GM19468 (cell line): Measurements from ENCODE around the gene AADAT.
"Not testable (repeated sequence)": the region's sequence is repeated elsewhere in the genome, so short reads cannot be mapped to it uniquely, and the experiment has no call there.

ENCODE experiments used
- ATAC-seq: cut with Tn5 transposase; IDR thresholded peaks from one replicate; pipeline ENCODE4 v1.9.1; 2021; ENCODE audit warnings: mild to moderate bottlenecking, moderate library complexity, moderate number of reproducible peaks; ENCODE audit not compliant: unreplicated experiment; ENCODE audit errors: extremely low read depth

The AADAT gene

GRCh38 chr4:170089668-170090351 lies at the start of gene AADAT:
Gene AADAT (minus strand): TSS chr4:170089956. CDS start chr4:170089690, 266 bp downstream.
- no peak for ATAC-seq

GRCh38 chr4:170138580-170139194 lies 48.9 kb upstream of the AADAT start:
- ATAC-seq, result peak; percentile 85

GRCh38 chr4:170137927-170138326 lies 48.2 kb upstream of the AADAT start:
- ATAC-seq, result no peak

GRCh38 chr4:170137466-170137865 lies 47.7 kb upstream of the AADAT start:
- ATAC-seq, result no peak

- ATAC-seq, result no peak
These were observed 45.1 kb upstream of the AADAT start for GRCh38 chr4:170134821-170135220.

GRCh38 chr4:170128219-170128804 lies 38.6 kb upstream of the AADAT start:
- ATAC-seq, result no peak

GRCh38 chr4:170127758-170128157 lies 38.0 kb upstream of the AADAT start:
- ATAC-seq, result no peak

- no peak for ATAC-seq
These were observed 34.6 kb upstream of the AADAT start for GRCh38 chr4:170124406-170124805.

- ATAC-seq, result no peak
These were observed 32.5 kb upstream of the AADAT start for GRCh38 chr4:170122252-170122651.

- no peak for ATAC-seq
These were observed 24.9 kb upstream of the AADAT start for GRCh38 chr4:170114636-170115035.

GRCh38 chr4:170114183-170114582 lies 24.4 kb upstream of the AADAT start:
- ATAC-seq, result not testable (repeated sequence)

- no peak for ATAC-seq
These were observed 21.8 kb upstream of the AADAT start for GRCh38 chr4:170111546-170111945.

GRCh38 chr4:170111085-170111484 lies 21.3 kb upstream of the AADAT start:
- ATAC-seq, result no peak

GRCh38 chr4:170110285-170110672 lies 20.5 kb upstream of the AADAT start:
- ATAC-seq, result no peak

- ATAC-seq, result no peak
These were observed 20.0 kb upstream of the AADAT start for GRCh38 chr4:170109586-170110284.

- no peak for ATAC-seq
These were observed 17.1 kb upstream of the AADAT start for GRCh38 chr4:170106900-170107299.

GRCh38 chr4:170102426-170102825 lies 12.7 kb upstream of the AADAT start:
- no peak for ATAC-seq

GRCh38 chr4:170098171-170098570 lies 8.4 kb upstream of the AADAT start:
- ATAC-seq, result not testable (repeated sequence)

- no peak for ATAC-seq
These were observed 7.9 kb upstream of the AADAT start for GRCh38 chr4:170097681-170098080.

- ATAC-seq, result no peak
These were observed 4.3 kb upstream of the AADAT start for GRCh38 chr4:170093973-170094535.
